Keratinocyte (primary cell): ENCODE measurements around the gene AIFM3.

Source experiments
- CTCF ChIP-seq, 3 experiments: IDR thresholded peaks in 1 of 3; conservative IDR thresholded peaks in 1 of 3; optimal IDR thresholded peaks in 1 of 3; 2 replicates in 2 of 3; 3 replicates in 1 of 3; pipeline versions ENCODE3 to v1.5.1; 2011; ENCODE audit warnings: low read length in 3 of 3, mild to moderate bottlenecking in 3 of 3, moderate library complexity in 2 of 3, control low read depth in 1 of 3, inconsistent platforms in 1 of 3; ENCODE audit not compliant: insufficient read depth in 2 of 3; ENCODE audit errors: extremely low read depth in 1 of 3
- EZH2 ChIP-seq: IDR thresholded peaks from one replicate; pipeline ENCODE4 v1.6.1; 2012; ENCODE audit warnings: inconsistent platforms, mild to moderate bottlenecking, low read length, moderate library complexity

DNA sequence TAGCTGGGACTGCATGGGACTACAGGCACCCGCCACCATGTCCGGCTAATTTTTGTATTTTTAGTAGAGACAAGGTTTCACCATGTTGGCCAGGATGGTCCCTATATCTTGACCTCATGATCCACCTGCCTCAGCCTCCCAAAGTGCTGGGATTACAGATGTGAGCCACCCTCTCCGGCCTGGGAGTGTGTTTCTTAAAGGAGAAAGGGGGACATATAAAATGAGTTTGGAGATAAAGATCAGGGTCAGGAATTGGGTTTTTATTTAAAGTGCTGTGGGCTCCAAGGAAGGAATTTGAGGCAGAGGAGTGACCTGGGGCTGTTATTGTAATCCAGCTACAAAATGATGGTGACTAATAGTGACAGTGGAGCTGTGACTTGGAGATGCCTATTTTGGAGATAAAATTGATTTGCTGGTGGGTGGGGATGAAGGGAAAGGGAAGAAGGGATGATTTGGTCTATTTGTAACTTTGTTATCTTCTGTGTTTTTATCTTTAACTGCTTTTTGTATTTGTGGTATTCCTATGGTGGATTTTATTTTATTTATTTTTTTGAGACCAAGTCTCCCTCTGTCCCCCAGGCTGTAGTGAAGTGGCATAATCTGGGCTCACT, 44.8 kb upstream of the AIFM3 start:
- TF ChIP-seq CTCF (optimal IDR thresholded peaks at IDR 0.05 in 1 of 3, IDR thresholded peaks at IDR 0.05 in 1 of 3, conservative IDR thresholded peaks at IDR 0.05 in 1 of 3; ENCODE audit: extremely low read depth in 1 of 3, insufficient read depth in 2 of 3, low read length in 3 of 3) (no peak), EZH2 (no peak)
